Lower leg skin (tissue), 3 donors: Measurements from ENCODE around the gene TOGARAM2.

Experiments used
- POLR2A ChIP-seq, 2 donors: fragments of 450-650 bp; IDR thresholded peaks; one replicate each; pipeline ENCODE4 v1.6.1; 2016 to 2017; ENCODE audit warnings: antibody characterized with exemption in 2 of 2, mild to moderate bottlenecking in 1 of 2, moderate library complexity in 1 of 2
- TF ChIP-seq, protein P1 (sequence below), 3 donors: fragments of 450-650 bp; IDR thresholded peaks; one replicate each; pipeline ENCODE4 v1.5.1; 2016; ENCODE audit warnings: antibody characterized with exemption in 3 of 3, mild to moderate bottlenecking in 3 of 3, moderate library complexity in 2 of 3

DNA sequence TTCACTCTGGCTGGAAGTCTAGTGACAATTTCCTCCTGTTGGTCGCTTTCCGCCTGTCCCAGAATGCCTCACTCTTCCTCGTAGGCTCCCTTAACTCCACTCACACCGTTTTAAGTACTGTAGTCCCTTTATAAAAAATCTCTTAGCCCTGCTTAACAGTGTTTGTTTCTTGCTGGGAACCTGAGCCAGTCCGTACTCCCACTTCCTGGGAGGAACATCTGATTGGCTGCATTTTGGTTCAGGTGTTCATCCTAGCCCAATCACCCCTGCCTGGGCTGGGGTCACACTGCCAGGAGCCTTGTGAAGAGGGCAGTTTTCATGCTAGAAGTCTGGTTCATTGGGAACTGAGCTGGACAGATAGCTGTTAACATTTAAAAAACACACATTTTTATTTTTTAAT lies 25.6 kb upstream of the TOGARAM2 start:
- no peak for TF ChIP-seq POLR2A (IDR thresholded peaks at IDR 0.05)
- TF ChIP-seq, protein P1, sequence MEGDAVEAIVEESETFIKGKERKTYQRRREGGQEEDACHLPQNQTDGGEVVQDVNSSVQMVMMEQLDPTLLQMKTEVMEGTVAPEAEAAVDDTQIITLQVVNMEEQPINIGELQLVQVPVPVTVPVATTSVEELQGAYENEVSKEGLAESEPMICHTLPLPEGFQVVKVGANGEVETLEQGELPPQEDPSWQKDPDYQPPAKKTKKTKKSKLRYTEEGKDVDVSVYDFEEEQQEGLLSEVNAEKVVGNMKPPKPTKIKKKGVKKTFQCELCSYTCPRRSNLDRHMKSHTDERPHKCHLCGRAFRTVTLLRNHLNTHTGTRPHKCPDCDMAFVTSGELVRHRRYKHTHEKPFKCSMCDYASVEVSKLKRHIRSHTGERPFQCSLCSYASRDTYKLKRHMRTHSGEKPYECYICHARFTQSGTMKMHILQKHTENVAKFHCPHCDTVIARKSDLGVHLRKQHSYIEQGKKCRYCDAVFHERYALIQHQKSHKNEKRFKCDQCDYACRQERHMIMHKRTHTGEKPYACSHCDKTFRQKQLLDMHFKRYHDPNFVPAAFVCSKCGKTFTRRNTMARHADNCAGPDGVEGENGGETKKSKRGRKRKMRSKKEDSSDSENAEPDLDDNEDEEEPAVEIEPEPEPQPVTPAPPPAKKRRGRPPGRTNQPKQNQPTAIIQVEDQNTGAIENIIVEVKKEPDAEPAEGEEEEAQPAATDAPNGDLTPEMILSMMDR (IDR thresholded peaks at IDR 0.05) = no peak
